HG02970 (cell line): ENCODE data around the gene GDPD5.

Source experiments
- ATAC-seq: cut with Tn5 transposase; IDR thresholded peaks from one replicate; pipeline ENCODE4 v1.9.1; 2021; ENCODE audit warnings: mild to moderate bottlenecking, moderate library complexity, moderate number of reproducible peaks; ENCODE audit not compliant: unreplicated experiment, low FRiP score

GDPD5 gene

GRCh38 chr11:75474878-75475766 lies 50.6 kb downstream of the GDPD5 start:
- no peak for ATAC-seq

- ATAC-seq: no peak
Measured at GRCh38 chr11:75474240-75474639, 51.5 kb downstream of the GDPD5 start.

- no peak for ATAC-seq
Measured at GRCh38 chr11:75473684-75474083, 52.1 kb downstream of the GDPD5 start.

- ATAC-seq: no peak
Measured at GRCh38 chr11:75472081-75472732, 53.5 kb downstream of the GDPD5 start.

GRCh38 chr11:75471176-75471973 lies 54.4 kb downstream of the GDPD5 start:
- ATAC-seq: no peak

- no peak for ATAC-seq
Measured at GRCh38 chr11:75470476-75471080, 55.2 kb downstream of the GDPD5 start.

- no peak for ATAC-seq
Measured at GRCh38 chr11:75469785-75470405, 55.8 kb downstream of the GDPD5 start.

- ATAC-seq: no peak
Measured at GRCh38 chr11:75468534-75469340, 57.0 kb downstream of the GDPD5 start.

GRCh38 chr11:75467881-75468280 lies 57.9 kb downstream of the GDPD5 start:
- ATAC-seq: no peak

GRCh38 chr11:75467311-75467710 lies 58.4 kb downstream of the GDPD5 start:
- no peak for ATAC-seq

- no peak for ATAC-seq
Measured at GRCh38 chr11:75465701-75466531, 59.8 kb downstream of the GDPD5 start.

GRCh38 chr11:75463106-75463774 lies 62.5 kb downstream of the GDPD5 start:
- ATAC-seq: no peak

GRCh38 chr11:75462117-75462653 lies 63.6 kb downstream of the GDPD5 start:
- no peak for ATAC-seq

GRCh38 chr11:75461151-75461550 lies 64.6 kb downstream of the GDPD5 start:
- no peak for ATAC-seq

GRCh38 chr11:75456596-75457183 lies 69.1 kb downstream of the GDPD5 start:
- ATAC-seq: no peak

GRCh38 chr11:75454987-75455386 lies 70.8 kb downstream of the GDPD5 start:
- ATAC-seq: no peak

- ATAC-seq: no peak
Measured at GRCh38 chr11:75453916-75454655, 71.7 kb downstream of the GDPD5 start.
